GM19468 (cell line): ENCODE data around the gene FGF9.

ENCODE experiments used
- ATAC-seq: cut with Tn5 transposase; IDR thresholded peaks from one replicate; pipeline ENCODE4 v1.9.1; 2021; ENCODE audit warnings: mild to moderate bottlenecking, moderate library complexity, moderate number of reproducible peaks; ENCODE audit not compliant: unreplicated experiment; ENCODE audit errors: extremely low read depth

The FGF9 gene

DNA sequence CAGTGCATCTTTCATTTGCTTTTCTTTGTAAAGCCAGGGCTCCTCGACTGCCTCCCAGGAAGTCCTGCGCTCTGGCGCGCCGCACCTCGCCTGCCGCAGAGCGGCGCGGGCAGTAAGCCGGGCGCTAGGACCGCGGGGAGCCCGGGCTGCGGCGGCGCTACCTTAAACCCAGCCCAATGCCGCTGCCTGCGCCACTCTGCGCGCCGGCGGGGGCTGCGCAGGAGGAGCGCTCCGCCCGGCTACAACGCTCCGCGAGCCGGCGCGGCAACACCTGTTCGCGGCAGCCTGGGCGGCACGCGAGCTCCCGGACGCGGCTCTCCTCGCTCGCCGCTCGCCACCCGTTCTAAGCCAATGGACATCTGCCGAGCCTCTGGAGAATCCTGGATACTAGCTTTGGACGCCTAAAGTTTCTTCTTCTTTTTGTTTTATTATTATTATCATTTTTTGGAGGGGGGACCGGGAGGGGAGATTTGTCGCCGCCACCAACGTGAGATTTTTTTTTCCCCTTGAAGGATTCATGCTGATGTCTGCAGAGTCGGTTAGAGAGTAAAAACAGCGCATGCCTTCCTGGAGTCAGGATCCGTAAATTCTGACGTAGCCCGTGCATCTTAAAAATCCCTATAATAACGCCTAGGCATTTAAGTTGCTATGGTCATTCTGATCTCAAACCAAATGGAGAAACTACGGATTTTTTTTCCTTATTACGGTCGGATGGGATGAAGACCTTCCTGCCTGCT lies at the start of gene FGF9:
Gene FGF9, plus strand, starts transcription at position 191 of the 737 bp plus-strand sequence. CDS start 840 bp downstream, outside the sequence.
- ATAC-seq, result peak; percentile 69

DNA sequence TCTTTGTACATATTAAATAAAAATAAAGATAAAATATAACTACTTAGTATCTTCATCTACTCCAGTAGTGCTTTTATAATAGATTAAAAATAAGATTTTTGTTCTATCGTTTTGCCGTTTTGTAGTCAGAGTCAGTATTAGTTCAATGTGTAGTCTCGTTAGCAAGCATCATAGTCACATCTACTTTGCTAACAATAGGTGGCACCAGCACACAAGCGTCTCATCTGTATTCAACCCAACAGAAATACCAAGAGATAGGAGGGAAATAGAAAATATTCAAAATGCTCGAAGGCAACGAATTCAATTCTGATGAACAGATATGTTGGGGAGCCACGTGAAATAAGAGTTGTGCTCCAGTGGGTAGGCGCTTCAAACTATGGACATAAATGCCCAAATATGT lies 45.5 kb upstream of the FGF9 start:
- ATAC-seq, result no peak

DNA sequence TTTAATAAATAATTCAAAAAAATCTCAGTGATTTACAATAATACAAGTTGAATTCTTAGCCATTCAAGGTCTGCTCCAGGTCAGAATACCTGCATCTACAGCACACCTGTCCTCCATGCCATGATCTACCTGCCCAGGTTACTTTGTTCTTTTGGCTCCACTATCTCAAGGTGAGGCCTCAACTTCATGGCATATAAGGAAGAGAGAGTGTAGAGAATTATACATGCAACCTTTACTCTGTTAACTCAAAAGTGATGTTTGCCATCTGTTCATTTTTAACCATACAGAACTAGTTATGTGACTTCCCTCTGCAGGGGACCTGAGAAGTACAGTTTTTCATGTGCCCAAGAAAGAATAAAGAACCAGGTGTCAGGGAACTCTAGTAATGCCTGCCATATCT lies 38.7 kb upstream of the FGF9 start:
- no peak for ATAC-seq

DNA sequence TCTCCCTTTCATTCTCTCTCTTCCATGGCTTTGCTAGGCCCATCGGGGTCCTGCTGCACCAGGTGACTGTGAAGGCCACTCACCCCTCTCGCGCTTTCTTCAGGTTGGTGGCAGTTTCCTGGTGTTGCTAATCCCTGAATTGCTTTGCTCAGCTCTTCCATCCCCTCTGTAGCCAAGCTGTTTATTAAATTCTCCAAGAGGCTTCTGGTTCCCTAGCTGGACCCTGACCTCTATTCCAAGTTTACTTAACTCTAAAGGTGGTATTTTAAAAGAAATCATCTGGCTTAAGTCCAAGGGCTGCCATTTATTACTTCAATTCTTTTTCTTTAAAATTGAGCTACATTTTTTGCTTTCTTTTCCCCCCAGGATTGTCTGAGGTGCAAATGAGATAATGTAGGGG lies 34.2 kb upstream of the FGF9 start:
- no peak for ATAC-seq

DNA sequence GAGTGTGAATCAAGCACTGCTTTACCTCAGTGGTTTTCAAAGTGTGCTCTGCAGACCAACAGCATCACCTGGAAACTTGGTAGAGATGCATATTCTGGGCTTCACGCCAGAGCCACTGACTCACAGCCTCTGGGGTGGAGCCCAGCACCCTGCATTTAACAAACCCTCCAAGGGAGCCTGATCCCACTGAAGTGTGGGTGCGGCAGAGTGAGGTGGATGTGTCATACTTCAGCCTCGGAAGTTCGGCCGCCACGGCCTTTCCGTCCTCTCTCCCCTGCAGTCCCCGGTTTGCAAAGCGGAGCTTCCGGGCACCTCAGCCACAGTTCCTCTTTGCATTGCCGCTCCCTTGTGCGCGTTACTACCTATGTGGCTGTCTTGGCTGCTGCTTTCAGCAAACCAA lies 33.6 kb upstream of the FGF9 start:
- no peak for ATAC-seq

DNA sequence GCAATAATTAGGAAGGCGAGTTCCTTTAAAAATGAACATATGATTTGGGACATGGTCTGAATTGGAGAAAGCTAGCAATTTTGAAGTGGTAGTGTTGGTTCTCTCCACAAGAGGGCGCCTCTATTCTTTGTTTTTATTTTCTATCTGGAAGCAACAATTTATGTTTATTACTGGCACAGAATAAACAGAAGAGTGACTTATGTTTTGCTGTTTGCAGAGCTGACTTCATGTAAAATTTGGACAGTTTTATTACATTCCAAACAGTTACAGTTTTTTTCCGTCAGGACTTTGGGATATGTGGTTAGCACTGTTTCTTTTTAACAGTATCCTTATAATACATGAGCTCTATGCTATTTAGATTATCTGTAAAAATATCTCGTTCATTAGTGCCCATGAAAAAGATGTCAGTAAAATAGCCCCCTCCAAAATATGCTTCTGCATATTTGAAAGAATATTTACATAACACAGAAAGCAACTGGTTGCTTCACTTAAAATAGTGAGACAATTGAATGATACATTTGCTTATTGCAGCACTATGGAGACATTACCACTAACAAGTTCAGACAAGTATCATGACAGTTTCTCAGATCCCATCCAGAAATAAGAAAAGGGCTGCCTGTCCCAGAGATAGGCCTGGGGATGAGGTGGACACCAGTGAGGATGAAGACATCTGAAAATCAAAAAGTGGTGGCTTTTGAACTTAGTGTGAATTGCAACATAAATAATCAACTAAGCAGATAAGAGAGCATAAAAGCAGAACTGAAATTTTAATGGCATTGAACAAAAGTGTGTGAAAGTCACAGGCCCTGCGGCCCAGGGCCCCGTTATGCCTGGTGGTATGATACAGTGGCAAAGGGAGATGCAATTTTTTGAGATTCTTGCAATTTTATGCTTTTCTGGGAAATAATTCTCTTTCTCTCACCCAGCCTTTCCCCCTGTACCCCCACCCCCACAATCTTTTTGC lies 32.3 kb upstream of the FGF9 start:
- ATAC-seq, result no peak

DNA sequence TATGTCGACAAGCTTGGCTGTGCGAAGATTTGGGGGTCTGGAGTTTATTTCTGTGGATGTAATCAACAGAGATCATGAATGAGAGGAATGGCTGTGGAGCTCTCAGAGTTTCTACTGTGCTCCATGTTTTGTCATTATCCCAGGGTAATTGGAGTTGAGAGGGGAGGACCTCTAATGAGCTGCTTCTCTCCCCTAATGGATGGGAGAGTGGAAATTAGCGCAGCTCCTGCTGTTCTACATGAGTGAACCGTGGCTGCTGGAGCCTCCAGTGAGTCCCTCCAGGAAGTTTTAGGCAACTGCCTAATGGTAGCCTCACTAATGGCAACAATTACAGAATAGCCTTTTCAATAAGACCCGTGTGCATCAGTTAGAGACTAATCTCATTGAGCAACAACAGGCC lies 31.3 kb upstream of the FGF9 start:
- no peak for ATAC-seq

DNA sequence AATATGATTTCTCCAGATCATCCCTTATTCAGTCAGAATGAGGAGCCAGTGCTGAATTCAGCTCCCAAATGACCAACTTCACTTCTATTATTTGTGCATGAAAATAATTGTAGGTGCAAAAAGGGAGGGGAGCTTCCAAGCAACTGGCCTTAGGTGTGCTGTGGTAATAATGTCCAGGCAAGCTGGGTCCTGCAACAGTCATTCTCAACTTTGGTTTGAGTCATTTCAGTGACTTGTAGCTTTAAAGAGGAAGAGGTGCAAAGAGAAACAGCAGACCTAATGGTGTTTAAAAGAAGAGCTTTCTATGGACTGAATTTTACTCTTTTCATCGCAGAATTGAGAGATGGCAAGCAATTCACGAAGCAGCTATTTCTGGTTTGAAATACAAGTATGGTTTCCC lies 29.2 kb upstream of the FGF9 start:
- no peak for ATAC-seq

DNA sequence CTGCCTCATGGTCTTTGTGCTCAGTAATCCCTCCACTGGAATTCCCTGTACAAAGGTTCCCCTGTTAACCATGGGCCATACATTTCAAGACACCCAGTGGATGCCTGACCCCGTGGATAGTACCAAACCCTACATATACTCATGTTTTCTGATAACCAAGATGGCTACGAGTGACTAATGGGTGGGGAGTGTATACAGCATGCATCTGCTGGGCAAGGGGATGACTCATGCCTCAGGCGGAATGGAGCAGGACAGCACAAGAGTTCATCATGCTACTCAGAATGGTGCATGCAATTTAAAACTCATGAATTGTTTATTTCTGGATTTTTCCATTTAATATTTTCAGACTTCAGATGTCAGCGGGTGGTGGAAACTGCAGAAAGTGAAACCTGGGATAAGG lies 13.3 kb upstream of the FGF9 start:
- no peak for ATAC-seq

DNA sequence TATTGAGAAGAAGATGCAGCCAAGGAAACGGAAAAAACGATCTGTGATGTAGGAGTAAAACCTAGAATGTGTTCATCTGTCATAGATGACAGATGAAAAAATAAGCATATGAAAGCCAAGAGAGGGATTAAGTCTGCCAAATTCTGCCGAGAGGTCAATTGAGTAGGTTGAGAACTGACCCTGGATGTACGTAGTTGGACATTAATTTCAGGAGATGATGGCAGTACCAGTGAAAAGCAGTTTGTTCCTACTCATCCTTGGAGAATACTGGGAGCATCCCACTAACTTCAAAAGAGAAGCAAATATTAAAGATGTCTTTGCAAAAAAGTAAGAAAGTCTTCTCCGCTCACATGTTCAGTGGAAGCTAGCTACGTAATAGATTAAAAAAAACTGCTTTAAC lies 11.8 kb upstream of the FGF9 start:
- ATAC-seq, result no peak

DNA sequence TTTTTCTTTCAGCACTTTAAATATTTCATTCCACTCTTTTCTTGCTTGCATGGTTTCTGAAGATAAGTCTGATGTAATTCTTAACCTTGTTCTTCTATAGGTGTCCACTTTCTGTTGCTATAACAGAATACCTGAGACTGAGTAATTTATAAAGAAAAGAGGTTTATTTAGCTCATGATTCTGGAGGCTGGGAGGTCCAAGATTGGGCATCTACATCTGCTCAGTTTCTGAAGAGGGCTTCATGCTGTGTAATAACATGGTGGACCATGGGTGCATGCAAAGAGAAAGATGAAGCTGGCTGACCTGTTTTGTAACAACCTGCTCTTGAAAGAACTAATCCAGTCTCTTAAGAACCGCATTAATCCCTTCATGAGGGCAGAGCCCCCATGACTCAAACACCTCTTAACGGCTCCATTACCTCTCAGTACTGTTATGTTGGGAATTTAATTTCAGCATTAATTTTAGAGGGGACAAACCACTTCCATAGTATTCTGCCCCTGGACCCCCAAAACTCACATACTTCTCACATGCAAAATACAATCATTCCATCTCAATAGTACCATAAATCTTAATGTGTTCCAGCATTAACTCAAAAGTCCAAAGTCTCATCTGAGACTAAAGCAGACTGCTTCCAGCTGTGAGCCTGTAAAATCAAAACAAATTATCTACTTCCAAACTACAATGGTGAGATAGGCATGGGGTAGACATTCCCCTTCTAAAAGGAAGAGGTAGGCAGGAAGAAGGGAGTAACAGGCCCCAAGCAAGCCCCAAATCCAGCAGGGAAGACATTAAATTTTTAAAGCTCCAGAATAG lies 9.6 kb upstream of the FGF9 start:
- no peak for ATAC-seq

DNA sequence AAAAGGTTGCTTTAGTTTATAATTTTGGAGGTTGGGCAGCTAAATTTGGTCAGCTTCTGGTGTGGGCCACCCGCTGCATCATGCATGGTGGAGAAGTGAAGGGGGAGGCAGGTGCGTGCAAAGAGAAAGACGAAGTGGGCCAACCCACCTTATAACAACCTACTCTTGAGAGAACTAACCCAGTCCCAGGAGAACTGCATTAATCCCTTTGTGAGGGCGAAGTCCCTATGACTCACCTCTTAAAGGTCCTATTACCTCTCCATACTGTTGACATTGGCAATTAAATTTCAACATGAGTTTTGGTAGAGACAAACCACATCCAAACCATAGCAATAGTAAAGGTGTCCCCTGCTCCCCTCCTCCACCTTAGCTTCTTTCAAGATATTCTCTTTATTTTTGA lies 7.7 kb upstream of the FGF9 start:
- ATAC-seq, result no peak

DNA sequence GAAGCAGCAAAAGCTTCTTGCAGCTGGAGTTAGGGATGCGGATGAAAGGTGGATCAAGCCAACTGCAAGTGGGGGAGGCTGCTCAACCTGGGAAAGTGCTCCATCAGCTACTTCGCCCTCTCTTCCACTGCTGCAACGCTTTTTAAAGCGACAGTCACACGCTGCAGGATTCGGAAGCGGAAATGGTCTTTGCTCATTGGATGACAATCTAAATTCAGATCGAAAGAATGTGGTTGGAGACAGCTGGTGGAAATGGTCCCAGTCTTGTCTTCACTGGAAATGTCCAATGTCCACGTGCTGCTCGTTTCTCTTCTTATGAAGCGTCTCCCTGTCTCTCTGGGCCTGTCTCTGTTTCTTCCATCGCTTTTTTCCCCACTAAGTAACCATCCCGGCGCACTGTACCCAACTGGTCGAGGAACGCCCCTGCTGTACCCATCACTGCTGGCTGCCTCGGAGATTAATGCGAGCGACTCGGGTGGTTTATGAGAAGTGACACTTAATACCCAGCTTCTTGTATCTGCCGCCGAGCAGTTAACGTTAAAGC lies 2.1 kb upstream of the FGF9 start:
- no peak for ATAC-seq

DNA sequence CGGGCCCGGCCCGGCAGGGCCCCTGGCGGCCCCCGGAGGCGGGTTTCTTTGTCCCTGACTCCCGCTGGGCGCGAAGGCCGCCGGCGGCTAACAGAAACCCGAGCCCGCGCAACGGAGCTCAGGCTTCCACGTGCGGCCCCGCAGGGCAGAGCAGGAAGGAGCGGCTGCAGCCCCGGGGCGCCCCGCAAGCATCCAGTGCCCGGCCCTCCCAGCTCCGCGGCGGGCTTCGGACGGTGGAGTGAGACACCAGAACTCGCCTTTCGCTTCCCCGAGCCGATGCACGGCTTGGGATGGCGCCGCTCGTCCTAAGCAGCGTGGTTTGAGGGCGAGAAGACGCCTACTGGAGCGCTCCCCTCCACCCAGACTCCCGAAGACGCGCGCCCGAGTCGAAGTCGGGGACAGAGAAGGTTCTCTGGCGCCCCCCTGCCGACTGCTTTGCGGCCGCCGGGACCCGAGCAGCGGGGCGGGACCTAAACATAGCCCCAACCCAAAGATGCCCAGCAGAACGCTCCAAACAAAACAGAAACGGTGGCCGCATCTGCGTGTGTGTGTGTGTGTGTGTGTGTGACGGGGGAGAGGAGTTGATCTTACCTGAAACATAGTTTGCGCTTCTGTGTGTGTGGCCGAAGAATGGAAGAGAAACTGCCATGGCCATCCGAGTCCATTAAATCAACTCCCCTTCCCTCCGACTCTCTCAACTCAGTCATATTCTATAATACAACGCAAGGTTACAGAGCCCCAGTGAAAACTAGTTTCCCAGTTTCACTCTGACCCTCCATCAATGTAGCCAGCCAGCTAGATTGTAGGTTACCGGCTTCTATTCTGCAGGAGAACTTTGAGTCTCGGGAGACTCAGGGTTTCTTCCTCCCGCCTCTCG lies 629 bp upstream of the FGF9 start:
- ATAC-seq, result no peak

DNA sequence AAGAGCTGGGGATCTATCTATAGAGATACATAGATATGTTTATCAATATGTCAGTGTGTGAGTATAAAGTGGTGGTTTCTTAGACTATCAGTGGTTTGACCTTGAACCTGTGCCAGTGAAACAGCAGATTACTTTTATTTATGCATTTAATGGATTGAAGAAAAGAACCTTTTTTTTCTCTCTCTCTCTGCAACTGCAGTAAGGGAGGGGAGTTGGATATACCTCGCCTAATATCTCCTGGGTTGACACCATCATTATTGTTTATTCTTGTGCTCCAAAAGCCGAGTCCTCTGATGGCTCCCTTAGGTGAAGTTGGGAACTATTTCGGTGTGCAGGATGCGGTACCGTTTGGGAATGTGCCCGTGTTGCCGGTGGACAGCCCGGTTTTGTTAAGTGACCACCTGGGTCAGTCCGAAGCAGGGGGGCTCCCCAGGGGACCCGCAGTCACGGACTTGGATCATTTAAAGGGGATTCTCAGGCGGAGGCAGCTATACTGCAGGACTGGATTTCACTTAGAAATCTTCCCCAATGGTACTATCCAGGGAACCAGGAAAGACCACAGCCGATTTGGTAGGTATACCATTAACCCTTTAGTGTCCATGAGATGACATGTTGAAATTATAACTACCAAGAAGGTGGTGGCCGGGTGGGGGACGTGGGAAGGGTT lies 880 bp downstream of the FGF9 start:
- ATAC-seq, result no peak

DNA sequence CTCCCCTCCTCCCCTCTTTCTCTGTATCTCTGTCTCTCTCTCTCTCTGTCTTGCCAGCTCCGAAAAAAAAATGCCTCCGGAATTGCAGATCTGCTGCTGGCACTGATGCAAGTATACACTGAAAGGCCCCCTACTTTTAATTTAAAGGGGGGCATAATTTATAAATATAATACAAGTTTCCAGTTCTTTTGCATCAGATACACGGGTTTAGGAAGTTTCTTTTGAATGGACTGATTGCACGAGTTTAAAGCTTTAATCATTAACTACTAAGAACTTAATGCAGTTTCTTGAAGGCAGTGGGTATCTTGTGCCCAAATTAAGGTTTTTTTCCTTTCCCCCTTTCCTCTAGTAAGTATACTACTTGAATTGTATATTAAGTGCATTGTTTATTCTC lies 1.4 kb downstream of the FGF9 start:
- no peak for ATAC-seq

DNA sequence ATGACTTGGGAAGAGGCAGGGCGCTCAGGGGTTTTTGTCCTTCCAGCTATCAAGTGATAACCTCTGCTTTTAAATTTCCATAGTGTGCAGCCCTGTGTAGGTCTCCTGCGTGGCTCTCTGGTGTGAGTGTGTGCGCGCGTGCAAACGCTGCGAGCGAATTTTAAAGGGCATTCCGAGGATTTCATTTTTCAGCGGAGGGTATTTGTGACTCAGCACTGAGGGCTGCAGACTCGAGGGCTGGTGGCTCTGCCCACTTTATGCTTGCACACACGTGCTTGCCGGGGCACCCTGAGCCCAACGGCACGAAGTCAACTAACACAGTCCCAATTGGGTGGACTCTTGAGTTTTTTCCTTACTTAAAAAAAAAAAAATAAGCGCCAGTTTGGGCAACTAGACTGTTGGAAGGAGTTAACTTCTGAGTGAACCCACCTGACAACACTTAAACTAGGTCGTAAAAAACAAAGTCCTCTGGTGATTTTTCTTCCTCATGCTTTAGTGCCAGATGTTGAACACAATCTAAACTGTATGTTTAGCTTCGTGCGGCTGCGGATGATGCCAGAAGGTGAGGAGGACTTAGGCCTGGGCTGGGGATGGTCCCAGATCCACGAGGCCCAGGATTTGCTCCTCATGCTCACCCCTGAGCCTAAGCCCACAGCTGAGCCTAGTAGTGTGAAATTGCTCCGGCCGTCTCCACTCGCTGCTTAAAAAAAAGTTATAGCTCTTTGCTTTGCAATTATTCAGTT lies 2.1 kb downstream of the FGF9 start:
- no peak for ATAC-seq

DNA sequence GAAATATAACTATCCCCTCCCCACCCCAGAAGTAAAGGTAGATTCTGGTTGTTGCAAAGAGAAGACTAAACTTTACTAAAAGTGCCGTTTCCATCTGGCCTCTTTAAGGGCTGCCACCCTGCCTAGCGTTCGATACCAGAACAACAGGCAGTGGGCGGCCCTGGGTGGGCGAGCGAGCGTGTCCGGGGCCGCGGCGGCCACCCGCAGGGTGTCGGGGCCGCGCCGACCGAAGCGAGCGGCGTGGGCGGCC lies 2.6 kb downstream of the FGF9 start:
- ATAC-seq, result peak; percentile 6
